Endodermal cell (in vitro differentiated cells): ENCODE measurements around the gene CR2. TPM values are rescaled to one million over a fixed set of nuclear protein-coding genes. Genes with fewer than 3 reads are reported as not detected.

Experiments
- DNase-seq: peaks from one replicate; pipeline ENCODE4 v3.0.0-alpha.2; 2017
- H3K27ac ChIP-seq: 2 replicates; pipeline ENCODE4 v1.5.1; 2013; ENCODE audit warnings: mild to moderate bottlenecking, low read depth, low read length, moderate library complexity
- H3K27me3 ChIP-seq: 2 replicates; pipeline ENCODE4 v1.6.1; 2013; ENCODE audit warnings: mild to moderate bottlenecking, low read length, moderate library complexity; ENCODE audit not compliant: insufficient read depth, control insufficient read depth, poor library complexity, severe bottlenecking
- H3K36me3 ChIP-seq: 2 replicates; pipeline ENCODE4 v1.7.0; 2013; ENCODE audit warnings: mild to moderate bottlenecking, low read length, moderate library complexity; ENCODE audit not compliant: control insufficient read depth, insufficient read depth
- H3K4me1 ChIP-seq: one replicate; pipeline ENCODE4 v1.7.0; 2013; ENCODE audit warnings: low read length; ENCODE audit not compliant: control insufficient read depth, insufficient read depth
- H3K4me3 ChIP-seq: 2 replicates; pipeline ENCODE4 v1.5.1; 2013; ENCODE audit warnings: mild to moderate bottlenecking, low read length, moderate library complexity
- H3K9ac ChIP-seq: 2 replicates; pipeline ENCODE4 v1.6.1; 2013; ENCODE audit warnings: mild to moderate bottlenecking, low read length, moderate library complexity; ENCODE audit not compliant: poor library complexity, severe bottlenecking; ENCODE audit errors: extremely low read depth
- H3K9me3 ChIP-seq: 2 replicates; pipeline ENCODE4 v1.6.1; 2013; ENCODE audit warnings: mild to moderate bottlenecking, low read length, moderate library complexity; ENCODE audit not compliant: control insufficient read depth
- H3K27ac Mint-ChIP-seq: 2 replicates; pipeline ENCODE4 v1.8.0; 2020; ENCODE audit warnings: mixed read lengths
- H3K27me3 Mint-ChIP-seq: 2 replicates; pipeline ENCODE4 v1.8.0; 2021; ENCODE audit warnings: mild to moderate bottlenecking, mixed read lengths; ENCODE audit not compliant: insufficient read depth
- H3K36me3 Mint-ChIP-seq: 2 replicates; pipeline ENCODE4 v1.8.0; 2020; ENCODE audit warnings: low read depth, mixed read lengths
- H3K4me1 Mint-ChIP-seq: 2 replicates; pipeline ENCODE4 v1.8.0; 2020; ENCODE audit warnings: mixed read lengths
- H3K4me3 Mint-ChIP-seq: 2 replicates; pipeline ENCODE4 v1.8.0; 2020; ENCODE audit warnings: mild to moderate bottlenecking, moderate library complexity, mixed read lengths
- H3K9me3 Mint-ChIP-seq: 2 replicates; pipeline ENCODE4 v1.8.0; 2020; ENCODE audit warnings: mild to moderate bottlenecking, mixed read lengths
- CTCF ChIP-seq: fragments of 200-600 bp; sonication (generic); conservative IDR thresholded peaks from 2 replicates; pipeline ENCODE4 v1.5.0; 2021; ENCODE audit warnings: antibody characterized with exemption, mild to moderate bottlenecking
- WGBS, 2 experiments: methylation state at CpG; one replicate each; pipeline versions ENCODE4 v1.1.5 to v1.1.7; 2013; ENCODE audit warnings: missing lambda C conversion rate in 2 of 2, mixed read lengths in 1 of 2; ENCODE audit not compliant: insufficient coverage in 1 of 2, insufficient read length in 1 of 2; 5-methylcytosine and 5-hydroxymethylcytosine counted together
- total RNA-seq, 2 donors: library from RNA; stranded (reverse); fragmentation: NEBNext Ultra II Directional in 1 of 2; extraction: Animal tissue kit (Norgen Biotek cat#: 25700) in 1 of 2; gene quantifications; 2 replicates in 1 of 2; 3 replicates in 1 of 2; pipeline ENCODE4 v1.2.1, GENCODE V29; 2021

CR2 gene
- total RNA-seq, 2 donors from 2014 or later: 0.48 to 2.1 TPM

- Histone ChIP-seq H3K4me3 (no peak overlapping the region), H3K4me1 (no peaks in the 10 kb centered on the region), H3K27me3 (peaks cover 69% of the 10 kb centered on the region), H3K27ac (no peak overlapping the region), H3K9ac (no peak overlapping the region), H3K9me3 (no peaks in the 10 kb centered on the region), H3K36me3 (no peaks in the 10 kb centered on the region)
- no peak for TF ChIP-seq CTCF
- Mint-ChIP-seq H3K27ac (no peak overlapping the region), H3K4me3 (no peak overlapping the region), H3K9me3 (no peaks in the 10 kb centered on the region), H3K27me3 (peaks cover 28% of the 10 kb centered on the region), H3K36me3 (no peaks in the 10 kb centered on the region), H3K4me1 (peaks cover 3% of the 10 kb centered on the region)
- 89 to 95% methylated on average over 2 of the region's 5 CpGs for WGBS, 2 experiments
- no peak for DNase-seq
Measured at GRCh38 chr1:207501071-207501470, 46.9 kb downstream of the CR2 start.

GRCh38 chr1:207502726-207503125 lies 48.6 kb downstream of the CR2 start:
- no peak for TF ChIP-seq CTCF
- Histone ChIP-seq H3K4me1 (no peaks in the 10 kb centered on the region), H3K9me3 (no peaks in the 10 kb centered on the region), H3K9ac (no peak overlapping the region), H3K4me3 (no peak overlapping the region), H3K27me3 (peaks cover 53% of the 10 kb centered on the region), H3K27ac (no peak overlapping the region), H3K36me3 (no peaks in the 10 kb centered on the region)
- Mint-ChIP-seq H3K27me3 (peaks cover 14% of the 10 kb centered on the region), H3K27ac (no peak overlapping the region), H3K4me3 (no peak overlapping the region), H3K9me3 (no peaks in the 10 kb centered on the region), H3K4me1 (no peaks in the 10 kb centered on the region), H3K36me3 (no peaks in the 10 kb centered on the region)
- no peak for DNase-seq
- 68 to 79% methylated on average over 4 to 7 of the region's 7 CpGs for WGBS, 2 experiments

- peaks cover 6% of the 10 kb centered on the region for H3K27me3 Mint-ChIP-seq
- H3K27ac Mint-ChIP-seq: no peak overlapping the region
- TF ChIP-seq CTCF: no peak
- no peaks in the 10 kb centered on the region for H3K4me1 ChIP-seq
- H3K9me3 ChIP-seq: no peaks in the 10 kb centered on the region
- no peak overlapping the region for H3K4me3 ChIP-seq
- H3K4me3 Mint-ChIP-seq: no peak overlapping the region
- no peaks in the 10 kb centered on the region for H3K36me3 ChIP-seq
- H3K9me3 Mint-ChIP-seq: no peaks in the 10 kb centered on the region
- no peak overlapping the region for H3K9ac ChIP-seq
- WGBS, 2 experiments: 90 to 94% methylated on average over 1 to 3 of the region's 3 CpGs
- peaks cover 41% of the 10 kb centered on the region for H3K27me3 ChIP-seq
- H3K36me3 Mint-ChIP-seq: no peaks in the 10 kb centered on the region
- H3K4me1 Mint-ChIP-seq: no peaks in the 10 kb centered on the region
- no peak for DNase-seq
- H3K27ac ChIP-seq: no peak overlapping the region
Measured at GRCh38 chr1:207503950-207504349, 49.8 kb downstream of the CR2 start.
